Caco-2 (cell line): ENCODE measurements around the gene CCDC63. TPM values are rescaled to one million over a fixed set of nuclear protein-coding genes. Genes with fewer than 3 reads are reported as not detected.

Experiments used
- BruUV-seq: library from RNA; stranded (reverse); fragments of 400-500 nt; replicated peaks from 2 replicates; lab custom pipeline; 2021; lab: Mats Ljungman, UMichigan
- CTCF ChIA-PET: fragments of 300-600 bp; sonication (Branson Sonifier 250); formaldehyde crosslinking; loops from one replicate; lab custom pipeline; 2022; ENCODE audit warnings: antibody characterized with exemption; lab: Charles Lee
- POLR2A ChIA-PET: fragments of 300-600 bp; sonication (Branson Sonifier 250); formaldehyde crosslinking; loops from one replicate; lab custom pipeline; 2022; ENCODE audit warnings: antibody characterized with exemption; lab: Charles Lee
- DNase-seq, 2 experiments: peaks; one replicate each; pipeline versions ENCODE4 v3.0.0 to v3.0.0-alpha.2; 2020 to 2022
- H3K27me3 ChIP-seq: replicated peaks from 2 replicates; pipeline ENCODE4 v1.6.0; 2011; ENCODE audit warnings: low read length; ENCODE audit not compliant: control insufficient read depth, insufficient read depth
- H3K36me3 ChIP-seq: 2 replicates; pipeline ENCODE4 v1.5.1; 2011; ENCODE audit warnings: low read length; ENCODE audit not compliant: control insufficient read depth, insufficient read depth
- H3K4me1 ChIP-seq: fragments of 250-450 bp; sonication (Bioruptor Pico); 2 replicates; pipeline ENCODE4 v1.5.1; 2020; ENCODE audit warnings: mild to moderate bottlenecking
- H3K4me3 ChIP-seq: 2 replicates; pipeline ENCODE4 v1.5.1; 2011; ENCODE audit warnings: low read depth, mild to moderate bottlenecking, control low read depth, low read length
- H3K9me3 ChIP-seq: fragments of 250-450 bp; sonication (Bioruptor Pico); 2 replicates; pipeline ENCODE4 v1.5.1; 2020; ENCODE audit warnings: mild to moderate bottlenecking, moderate library complexity
- H3K27ac Mint-ChIP-seq: one replicate; pipeline ENCODE4 v1.8.0; 2022; ENCODE audit warnings: mixed read lengths; ENCODE audit not compliant: unreplicated experiment
- H3K27me3 Mint-ChIP-seq: one replicate; pipeline ENCODE4 v1.8.0; 2022; ENCODE audit warnings: mixed read lengths; ENCODE audit not compliant: insufficient read depth, unreplicated experiment
- H3K36me3 Mint-ChIP-seq: one replicate; pipeline ENCODE4 v1.8.0; 2022; ENCODE audit warnings: mild to moderate bottlenecking, mixed read lengths; ENCODE audit not compliant: insufficient read depth, unreplicated experiment
- H3K4me1 Mint-ChIP-seq: one replicate; pipeline ENCODE4 v1.8.0; 2022; ENCODE audit warnings: low read depth, mixed read lengths; ENCODE audit not compliant: unreplicated experiment
- H3K4me3 Mint-ChIP-seq: one replicate; pipeline ENCODE4 v1.8.0; 2022; ENCODE audit warnings: mild to moderate bottlenecking, moderate library complexity, mixed read lengths; ENCODE audit not compliant: unreplicated experiment
- H3K9me3 Mint-ChIP-seq: one replicate; pipeline ENCODE4 v1.8.0; 2022; ENCODE audit warnings: mixed read lengths; ENCODE audit not compliant: unreplicated experiment
- intact Hi-C: fragments of 100-400 bp; cut with micrococcal nuclease; formaldehyde crosslinking; loops from one replicate; pipeline ENCODE4 v1.10.0; 2022; ENCODE audit not compliant: unreplicated experiment
- total RNA-seq: library from RNA; stranded (reverse); gene quantifications from 2 replicates; pipeline ENCODE4 v1.2.3, GENCODE V29; 2022
- TF ChIP-seq, protein P1 (sequence below), 2 experiments: fragments of 200-600 bp in 1 of 2; IDR thresholded peaks; 1 replicate in 1 of 2; 2 replicates in 1 of 2; pipeline versions ENCODE4 v1.5.1 to v1.8.0; 2011 to 2022; ENCODE audit warnings: antibody characterized with exemption in 1 of 2, control low read depth in 1 of 2, inconsistent platforms in 1 of 2, low read depth in 1 of 2, low read length in 1 of 2, mild to moderate bottlenecking in 1 of 2, moderate library complexity in 1 of 2; ENCODE audit not compliant: insufficient read depth in 1 of 2, severe bottlenecking in 1 of 2, unreplicated experiment in 1 of 2

CCDC63 gene
- total RNA-seq, 1 experiment from 2014 or later, result not detected

DNA sequence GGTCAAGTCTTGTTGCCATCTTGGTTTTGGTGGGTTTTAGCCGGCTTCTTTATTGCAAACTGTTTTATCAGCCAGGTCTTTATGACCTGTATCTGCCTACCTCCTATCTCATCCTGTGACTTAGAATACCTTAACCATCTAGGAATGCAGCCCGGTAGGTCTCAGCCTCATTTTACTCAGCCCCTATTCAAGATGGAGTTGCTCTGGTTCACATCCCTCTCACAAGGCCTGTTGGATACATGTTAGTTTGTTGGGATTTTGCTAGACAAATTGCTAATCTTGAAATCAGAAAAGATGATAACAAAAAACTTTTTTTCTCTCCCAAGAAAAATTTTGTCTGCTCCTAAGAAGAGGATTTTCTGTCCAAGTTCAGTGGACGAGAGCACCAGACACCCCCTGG, 27.6 kb upstream of the CCDC63 start:
- intact Hi-C loops, result no loop called here
- Histone ChIP-seq H3K4me3 (no peak overlapping the region), H3K4me1 (peaks cover 5% of the 10 kb centered on the region; the same call in 1 of the 2 replicates), H3K9me3 (no peaks in the 10 kb centered on the region), H3K36me3 (no peaks in the 10 kb centered on the region), H3K27me3 (no peaks in the 10 kb centered on the region)
- TF ChIP-seq, protein P1, sequence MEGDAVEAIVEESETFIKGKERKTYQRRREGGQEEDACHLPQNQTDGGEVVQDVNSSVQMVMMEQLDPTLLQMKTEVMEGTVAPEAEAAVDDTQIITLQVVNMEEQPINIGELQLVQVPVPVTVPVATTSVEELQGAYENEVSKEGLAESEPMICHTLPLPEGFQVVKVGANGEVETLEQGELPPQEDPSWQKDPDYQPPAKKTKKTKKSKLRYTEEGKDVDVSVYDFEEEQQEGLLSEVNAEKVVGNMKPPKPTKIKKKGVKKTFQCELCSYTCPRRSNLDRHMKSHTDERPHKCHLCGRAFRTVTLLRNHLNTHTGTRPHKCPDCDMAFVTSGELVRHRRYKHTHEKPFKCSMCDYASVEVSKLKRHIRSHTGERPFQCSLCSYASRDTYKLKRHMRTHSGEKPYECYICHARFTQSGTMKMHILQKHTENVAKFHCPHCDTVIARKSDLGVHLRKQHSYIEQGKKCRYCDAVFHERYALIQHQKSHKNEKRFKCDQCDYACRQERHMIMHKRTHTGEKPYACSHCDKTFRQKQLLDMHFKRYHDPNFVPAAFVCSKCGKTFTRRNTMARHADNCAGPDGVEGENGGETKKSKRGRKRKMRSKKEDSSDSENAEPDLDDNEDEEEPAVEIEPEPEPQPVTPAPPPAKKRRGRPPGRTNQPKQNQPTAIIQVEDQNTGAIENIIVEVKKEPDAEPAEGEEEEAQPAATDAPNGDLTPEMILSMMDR (IDR thresholded peaks at IDR 0.05; ENCODE audit: insufficient read depth in 1 of 2, low read depth in 1 of 2, low read length in 1 of 2, severe bottlenecking in 1 of 2, unreplicated experiment in 1 of 2), result no peak
- Mint-ChIP-seq H3K9me3 (no peaks in the 10 kb centered on the region), H3K4me3 (no peak overlapping the region), H3K27me3 (peaks cover 2% of the 10 kb centered on the region), H3K4me1 (no peaks in the 10 kb centered on the region), H3K36me3 (no peaks in the 10 kb centered on the region), H3K27ac (no peak overlapping the region)
- no peak for DNase-seq
- ChIA-PET POLR2A (no interaction called here), CTCF (no interaction called here)
- no TSS peak for BruUV-seq

DNA sequence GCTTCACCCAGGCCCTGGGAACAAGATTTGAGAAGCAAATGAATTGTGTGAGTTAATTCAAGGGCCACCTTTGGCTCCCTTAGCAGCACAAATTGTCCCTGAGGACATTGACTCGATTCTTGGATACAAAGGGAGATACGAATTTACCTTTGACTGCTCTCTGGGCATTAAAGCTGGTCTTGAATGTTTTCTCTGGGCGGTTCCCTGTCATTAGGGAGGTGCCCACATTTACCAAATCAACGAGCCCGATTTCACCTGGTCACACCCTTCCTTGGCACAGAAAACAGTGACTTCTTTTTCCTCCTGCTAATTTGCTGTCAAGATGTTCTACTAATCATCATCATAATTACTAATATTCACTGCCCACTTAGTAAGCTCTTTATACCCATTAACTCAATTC, 27.1 kb upstream of the CCDC63 start:
- Mint-ChIP-seq H3K9me3 (no peaks in the 10 kb centered on the region), H3K36me3 (no peaks in the 10 kb centered on the region), H3K4me3 (no peak overlapping the region), H3K27me3 (peaks cover 4% of the 10 kb centered on the region), H3K27ac (no peak overlapping the region), H3K4me1 (no peaks in the 10 kb centered on the region)
- no peaks in the 10 kb centered on the region for H3K27me3 ChIP-seq
- CTCF ChIA-PET, result no interaction called here
- intact Hi-C loops, result loop anchor here (10.0 kb wide), 1 partner anchor 75 kb away; the partner anchor contains the start of gene PPP1CC
- POLR2A ChIA-PET, result no interaction called here
- H3K4me1 ChIP-seq, result peaks cover 5% of the 10 kb centered on the region; the same call in 1 of the 2 replicates
- TF ChIP-seq, protein P1 (IDR thresholded peaks at IDR 0.05; ENCODE audit: insufficient read depth in 1 of 2, low read depth in 1 of 2, low read length in 1 of 2, severe bottlenecking in 1 of 2, unreplicated experiment in 1 of 2), result no peak
- H3K36me3 ChIP-seq, result no peaks in the 10 kb centered on the region
- H3K4me3 ChIP-seq, result no peak overlapping the region
- DNase-seq, result no peak
- no TSS peak for BruUV-seq
- no peaks in the 10 kb centered on the region for H3K9me3 ChIP-seq

DNA sequence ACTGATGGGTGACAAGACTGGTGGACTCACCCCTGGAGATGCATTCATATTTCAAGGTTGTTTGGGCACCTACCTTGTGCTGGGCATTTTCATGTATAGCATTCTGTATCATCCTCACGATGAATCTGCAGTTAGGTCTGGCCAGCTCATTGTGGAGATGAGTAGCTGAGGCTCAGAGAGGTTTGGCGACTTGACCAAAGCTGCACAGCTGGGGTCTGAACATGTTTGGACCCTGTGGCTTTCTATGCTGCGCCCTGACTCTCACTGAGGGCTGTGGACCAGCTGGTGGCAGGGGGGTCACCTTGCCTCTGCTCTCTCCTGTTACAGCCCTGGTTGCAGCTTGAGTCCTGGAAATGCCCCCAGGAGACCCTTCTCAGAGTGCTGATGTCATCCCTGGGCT, 24.9 kb upstream of the CCDC63 start:
- POLR2A ChIA-PET, result no interaction called here
- DNase-seq, result no peak
- Histone ChIP-seq H3K27me3 (no peaks in the 10 kb centered on the region), H3K4me1 (peaks cover 5% of the 10 kb centered on the region; the same call in 1 of the 2 replicates), H3K36me3 (no peaks in the 10 kb centered on the region), H3K9me3 (no peaks in the 10 kb centered on the region), H3K4me3 (no peak overlapping the region)
- Mint-ChIP-seq H3K36me3 (no peaks in the 10 kb centered on the region), H3K4me3 (no peak overlapping the region), H3K27me3 (peaks cover 4% of the 10 kb centered on the region), H3K4me1 (no peaks in the 10 kb centered on the region), H3K9me3 (no peaks in the 10 kb centered on the region), H3K27ac (no peak overlapping the region)
- CTCF ChIA-PET, result no interaction called here
- BruUV-seq, result no TSS peak
- TF ChIP-seq, protein P1 (IDR thresholded peaks at IDR 0.05; ENCODE audit: insufficient read depth in 1 of 2, low read depth in 1 of 2, low read length in 1 of 2, severe bottlenecking in 1 of 2, unreplicated experiment in 1 of 2), result no peak
- intact Hi-C loops, result loop anchor here (10.0 kb wide), 1 partner anchor 77 kb away; the partner anchor contains the start of gene PPP1CC
